GM19025 (cell line): ENCODE measurements around the gene KIAA1958.
"Not testable (repeated sequence)": the region's sequence is repeated elsewhere in the genome, so short reads cannot be mapped to it uniquely, and the experiment has no call there.

Source experiments
- ATAC-seq: cut with Tn5 transposase; IDR thresholded peaks from one replicate; pipeline ENCODE4 v1.9.1; 2021; ENCODE audit warnings: mild to moderate bottlenecking, low read depth, moderate library complexity; ENCODE audit not compliant: unreplicated experiment

KIAA1958 gene

DNA sequence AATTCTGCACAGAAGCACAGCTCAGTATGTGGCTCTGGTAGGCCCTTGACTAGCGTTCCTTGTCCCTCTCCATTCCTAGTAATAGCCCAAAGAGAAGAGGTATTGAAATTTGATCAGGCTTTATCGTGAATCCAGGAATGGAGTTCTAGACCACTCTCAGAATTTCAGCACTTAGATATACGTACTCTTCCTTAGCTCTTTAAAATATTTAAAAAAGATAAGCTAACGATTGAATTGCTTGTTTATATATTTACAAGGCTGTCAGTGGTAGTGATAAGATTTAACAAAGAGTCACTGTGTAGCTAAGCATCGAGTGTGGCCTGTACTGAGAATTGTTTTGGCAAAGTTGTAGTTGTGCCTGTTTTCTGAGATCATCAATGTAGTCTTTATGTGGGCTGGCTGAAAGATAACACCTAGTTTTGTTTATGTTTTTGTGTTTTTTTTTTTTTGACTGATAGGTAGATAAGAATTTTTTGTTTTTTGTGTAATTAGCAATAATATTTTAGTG lies 2.5 kb downstream of the KIAA1958 start:
- no peak for ATAC-seq

DNA sequence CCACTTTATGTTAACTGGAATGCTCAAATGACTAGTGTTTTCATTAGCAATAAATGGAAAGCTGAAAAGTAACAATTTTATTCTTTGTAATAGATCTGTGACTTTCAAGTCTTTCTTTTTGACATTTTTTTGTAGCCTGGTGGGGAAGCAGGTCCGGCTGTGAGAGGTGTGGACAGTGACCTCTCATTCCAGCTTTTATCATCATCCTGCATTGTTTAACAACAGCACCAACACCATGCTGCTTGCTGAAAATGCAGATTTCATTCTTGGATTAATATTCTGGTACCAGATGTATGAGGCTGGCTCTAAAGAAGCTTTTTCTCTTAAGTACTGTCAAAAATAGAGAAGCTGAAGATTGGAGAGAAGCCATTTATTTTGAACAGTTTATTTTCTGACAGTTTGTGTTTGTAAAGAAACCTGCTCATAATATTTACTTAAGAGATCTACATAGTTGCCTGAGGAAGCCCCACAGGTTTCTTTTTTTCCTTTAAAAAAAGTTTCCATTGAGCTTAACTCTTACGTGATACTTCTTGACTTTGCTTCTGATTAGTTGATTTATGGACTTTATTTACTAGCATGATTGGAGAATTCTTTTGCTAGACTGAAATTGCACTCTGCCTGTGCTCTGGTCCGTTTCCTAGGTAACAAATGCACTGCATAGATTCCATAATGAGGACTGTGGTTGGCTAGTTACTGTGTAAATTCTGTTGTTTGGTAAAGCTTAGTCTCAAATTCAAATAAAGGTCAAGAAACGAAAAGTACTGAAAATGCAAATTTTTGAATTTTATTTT lies 3.4 kb downstream of the KIAA1958 start:
- no peak for ATAC-seq

DNA sequence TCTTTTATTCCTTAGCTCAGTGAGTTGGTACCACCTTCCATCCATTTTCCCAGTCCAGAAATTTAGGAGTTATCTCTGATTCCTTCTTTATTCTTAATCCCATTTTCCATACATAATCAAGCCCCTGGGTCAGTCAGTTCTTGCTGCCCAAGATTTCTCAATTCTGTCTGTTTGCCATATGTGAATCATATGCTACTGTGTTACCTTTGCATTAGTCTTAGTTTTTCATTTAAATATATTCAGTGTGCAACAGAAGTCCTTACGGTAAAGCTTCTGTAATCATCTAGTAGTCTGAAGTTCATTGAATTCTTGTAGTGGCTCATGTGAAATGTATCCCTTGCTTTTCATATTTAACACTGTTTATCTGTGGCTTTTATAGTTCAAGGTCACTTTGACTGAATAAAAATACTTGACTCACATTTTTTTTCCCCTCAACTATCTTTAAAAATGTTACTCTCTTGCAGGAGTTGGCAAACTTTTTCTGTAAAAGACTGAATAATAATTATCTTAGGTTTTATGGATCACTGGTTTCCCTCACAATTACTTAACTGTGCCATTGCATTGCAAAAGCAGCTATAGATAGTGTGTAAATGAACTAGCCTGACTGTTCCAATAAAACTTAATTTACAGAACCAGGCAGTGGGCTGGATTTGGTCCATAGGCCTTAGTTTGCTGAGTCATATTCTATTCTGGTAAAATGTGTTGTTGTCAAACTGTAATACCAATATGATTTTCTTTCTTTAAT lies 6.9 kb downstream of the KIAA1958 start:
- ATAC-seq, result no peak

DNA sequence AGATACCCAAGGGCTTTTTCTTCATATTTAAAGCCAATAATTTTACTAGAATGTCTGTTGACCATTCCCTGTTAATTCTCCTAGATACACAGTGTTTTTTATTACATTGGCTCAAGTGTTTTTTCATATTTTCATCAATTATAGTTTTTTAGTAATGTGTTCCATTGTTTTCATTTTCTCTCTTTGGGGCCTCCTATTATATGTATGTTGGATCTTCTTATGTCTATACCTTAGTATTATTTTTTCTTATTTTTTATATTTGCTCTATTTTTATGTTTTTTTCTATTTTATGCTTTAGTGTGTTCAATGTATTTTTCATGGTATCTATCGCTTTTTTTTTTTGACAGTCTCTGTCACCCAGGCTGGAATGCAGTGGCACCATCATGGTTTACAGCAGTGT lies 7.5 kb downstream of the KIAA1958 start:
- no peak for ATAC-seq

DNA sequence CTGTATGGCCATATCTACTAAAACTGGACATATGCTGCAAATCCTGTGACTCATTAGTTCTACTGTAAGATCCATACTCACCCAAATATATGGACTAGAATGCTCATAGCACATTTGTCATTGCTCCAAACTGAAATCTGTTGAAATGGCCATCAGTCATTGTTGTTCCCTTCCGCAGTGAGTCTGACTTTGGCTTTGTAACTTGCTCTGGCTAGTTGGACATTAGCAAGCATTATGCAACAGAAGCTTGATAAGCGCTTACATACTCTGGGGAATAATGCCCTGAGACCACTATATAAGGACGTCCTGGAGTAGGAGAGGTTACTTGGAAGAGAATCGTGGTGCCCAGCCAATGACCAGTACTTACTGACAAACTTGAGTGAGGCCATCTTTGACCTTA lies 9.0 kb downstream of the KIAA1958 start:
- ATAC-seq, result no peak

DNA sequence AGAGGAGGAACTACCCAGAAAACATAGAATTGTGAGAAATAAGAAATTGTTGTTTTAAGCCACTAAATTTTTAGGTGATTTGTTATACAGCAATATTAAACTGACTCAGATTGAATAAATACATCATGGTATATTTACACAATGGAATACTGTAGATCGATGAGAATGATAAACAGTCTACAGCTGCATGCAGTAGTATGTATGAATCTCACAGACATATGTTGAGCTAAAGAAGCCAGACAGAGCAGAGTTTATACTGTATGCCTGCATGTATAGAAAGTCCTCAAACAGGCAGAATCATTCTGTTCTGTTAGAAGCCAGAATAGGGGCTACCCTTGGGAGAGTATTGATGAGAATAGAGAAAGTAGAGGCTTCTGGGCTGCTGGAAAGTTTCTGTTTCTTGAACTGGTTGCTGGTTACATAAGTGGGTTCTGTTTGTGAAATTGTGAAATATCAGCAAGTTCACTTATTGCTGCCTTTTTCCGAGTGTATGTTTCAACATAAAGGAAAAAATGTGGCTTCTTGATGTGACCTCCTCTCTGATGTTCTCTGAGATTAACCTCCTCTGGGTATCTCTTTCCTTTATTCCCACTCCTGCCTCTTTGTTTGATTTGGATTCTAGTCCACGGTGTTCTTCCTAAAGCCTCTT lies 9.6 kb downstream of the KIAA1958 start:
- ATAC-seq, result no peak

DNA sequence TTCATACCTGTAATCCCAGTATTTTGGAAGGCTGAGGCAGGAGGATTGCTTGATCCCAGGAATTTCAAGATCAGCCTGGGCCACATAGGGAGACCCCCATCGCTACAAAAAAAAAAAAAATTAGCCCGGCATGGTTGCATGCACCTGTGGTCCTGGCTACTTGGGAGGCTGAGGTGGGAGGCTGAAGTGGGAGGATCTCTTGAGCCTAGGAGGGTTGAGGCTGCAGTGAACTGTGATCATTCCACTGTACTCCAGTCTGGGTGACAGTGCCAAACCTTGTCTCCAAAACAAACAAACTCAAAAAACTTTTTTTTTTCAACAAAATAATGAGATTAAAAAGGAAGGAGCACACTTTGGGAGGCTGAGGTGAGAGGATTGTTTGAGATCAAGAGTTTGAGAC lies 14.2 kb downstream of the KIAA1958 start:
- ATAC-seq, result no peak

DNA sequence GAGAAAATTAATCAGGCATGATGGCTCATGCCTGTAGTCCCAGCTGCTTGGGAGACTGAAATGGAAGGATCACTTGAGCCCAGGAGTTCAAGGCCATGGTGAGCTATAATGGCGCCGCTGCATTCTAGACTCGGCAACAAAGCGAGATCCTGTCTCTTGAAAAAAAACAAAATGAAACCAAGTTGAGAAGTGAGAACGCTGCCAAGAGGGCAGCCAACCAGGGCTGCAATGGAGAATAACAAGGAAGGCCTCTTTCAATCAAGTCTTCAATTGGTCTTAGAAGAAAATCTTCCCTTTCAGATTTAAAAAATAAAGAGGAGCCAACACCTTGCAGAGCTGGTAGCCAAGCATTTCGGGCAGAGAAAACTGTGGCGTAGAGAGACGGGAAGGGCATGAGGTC lies 14.7 kb downstream of the KIAA1958 start:
- no peak for ATAC-seq

DNA sequence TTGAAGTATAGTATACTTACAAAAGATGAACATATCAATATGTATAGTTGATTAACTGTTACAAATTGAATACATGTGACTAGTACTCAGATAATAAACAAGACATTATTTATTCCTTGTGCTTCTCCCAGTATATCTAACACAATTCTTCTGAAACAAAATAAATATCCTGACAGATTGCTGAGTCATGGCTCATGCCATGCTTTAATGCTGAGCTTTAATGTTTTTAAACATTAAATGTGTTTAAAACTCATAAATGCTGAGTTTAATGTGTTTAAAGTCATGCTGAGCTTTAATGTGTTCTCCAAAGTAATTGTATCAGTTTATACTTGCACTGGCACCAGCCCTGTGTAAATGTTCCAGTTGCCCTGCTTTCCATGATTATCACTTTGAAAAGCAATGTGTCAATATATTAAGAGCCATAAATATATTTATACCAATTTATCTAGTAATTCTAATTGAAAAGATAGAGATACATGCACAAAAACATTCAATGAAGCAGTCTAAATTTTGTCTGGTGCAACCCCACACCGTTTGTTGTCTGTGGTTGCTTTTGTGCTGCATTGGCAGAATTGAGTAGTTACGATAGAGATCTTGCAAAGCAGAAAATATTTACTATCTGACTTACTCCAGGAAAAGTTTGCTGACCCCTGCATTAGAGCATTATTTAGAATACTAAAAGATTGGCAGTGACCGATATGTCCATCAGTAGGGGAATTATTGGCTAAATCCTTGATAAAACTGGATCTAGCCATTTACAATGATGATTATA lies 15.7 kb downstream of the KIAA1958 start:
- no peak for ATAC-seq

DNA sequence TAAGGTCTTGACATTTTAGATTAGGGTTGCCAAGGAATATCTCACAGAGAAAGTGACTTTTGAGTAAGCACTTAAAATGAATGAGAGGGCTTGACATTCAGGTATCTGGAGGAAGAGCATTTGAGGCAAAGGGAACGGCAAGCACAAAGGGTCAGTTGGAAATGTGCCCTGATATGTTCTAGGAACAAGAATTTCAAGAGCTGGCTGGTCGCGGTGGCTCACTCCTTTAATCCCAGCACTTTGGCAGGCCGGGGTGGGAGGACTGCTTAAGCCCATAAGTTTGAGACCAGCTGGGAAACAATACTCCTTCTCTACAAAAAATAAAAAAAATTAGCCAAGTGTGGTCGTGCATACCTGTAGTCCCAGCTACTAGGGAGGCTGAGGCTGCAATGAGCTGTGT lies 16.5 kb downstream of the KIAA1958 start:
- ATAC-seq, result no peak

DNA sequence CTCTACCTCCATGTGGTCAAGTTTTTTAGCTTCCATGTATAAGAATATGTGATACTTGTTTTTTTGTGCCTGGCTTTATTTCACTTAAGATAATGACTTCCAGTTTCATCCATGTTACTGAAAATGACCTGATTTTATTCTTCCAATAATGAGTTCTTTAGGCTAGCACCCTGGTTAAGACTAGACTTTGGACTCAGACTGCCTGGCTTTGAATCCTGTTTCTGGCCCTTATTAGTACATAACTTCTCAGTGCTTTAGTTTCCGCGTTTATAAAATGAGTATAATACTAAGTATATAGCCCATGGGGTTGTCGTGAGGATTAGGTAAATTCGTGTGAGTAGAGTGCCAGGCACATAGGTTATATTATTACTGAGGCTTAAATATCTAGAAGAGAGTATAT lies 18.5 kb downstream of the KIAA1958 start:
- no peak for ATAC-seq

DNA sequence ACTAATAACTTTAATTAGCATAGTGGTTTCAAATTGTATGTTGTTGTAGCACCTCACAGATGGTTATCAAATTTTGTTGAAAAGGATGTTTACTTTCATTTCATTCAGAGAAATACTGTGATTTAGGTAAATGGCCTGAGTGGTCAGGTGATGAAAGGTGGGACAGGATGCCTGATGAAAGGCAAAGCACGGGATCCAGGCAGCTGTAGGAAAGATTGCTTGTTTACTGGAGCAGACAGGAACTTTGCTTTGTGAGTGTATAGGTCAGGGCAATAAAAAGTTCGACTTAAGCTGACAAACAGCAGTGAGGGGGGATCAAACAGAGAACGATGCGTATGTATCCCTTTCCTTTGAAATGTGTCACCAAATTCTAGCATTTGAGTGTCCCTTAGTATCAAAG lies 19.0 kb downstream of the KIAA1958 start:
- no peak for ATAC-seq

DNA sequence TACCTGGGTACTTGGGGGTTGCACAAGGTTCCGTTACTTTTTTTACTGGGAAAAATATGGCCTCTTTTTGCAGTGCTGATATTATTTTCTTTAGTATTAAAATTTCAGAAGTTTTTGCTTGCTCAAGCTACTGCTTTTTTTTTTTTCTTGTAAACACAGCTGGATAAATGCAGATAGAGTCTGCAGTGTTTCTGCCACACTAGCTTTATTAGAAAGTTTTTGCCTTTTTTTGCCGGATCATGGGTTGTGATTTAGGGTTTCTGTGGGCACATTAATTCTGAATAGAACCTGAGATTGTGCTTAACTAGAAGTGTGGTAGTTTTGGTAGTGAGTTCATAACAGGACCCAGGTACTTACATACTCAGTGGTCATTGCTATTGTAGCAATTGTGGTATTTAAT lies 19.9 kb downstream of the KIAA1958 start:
- ATAC-seq, result no peak

DNA sequence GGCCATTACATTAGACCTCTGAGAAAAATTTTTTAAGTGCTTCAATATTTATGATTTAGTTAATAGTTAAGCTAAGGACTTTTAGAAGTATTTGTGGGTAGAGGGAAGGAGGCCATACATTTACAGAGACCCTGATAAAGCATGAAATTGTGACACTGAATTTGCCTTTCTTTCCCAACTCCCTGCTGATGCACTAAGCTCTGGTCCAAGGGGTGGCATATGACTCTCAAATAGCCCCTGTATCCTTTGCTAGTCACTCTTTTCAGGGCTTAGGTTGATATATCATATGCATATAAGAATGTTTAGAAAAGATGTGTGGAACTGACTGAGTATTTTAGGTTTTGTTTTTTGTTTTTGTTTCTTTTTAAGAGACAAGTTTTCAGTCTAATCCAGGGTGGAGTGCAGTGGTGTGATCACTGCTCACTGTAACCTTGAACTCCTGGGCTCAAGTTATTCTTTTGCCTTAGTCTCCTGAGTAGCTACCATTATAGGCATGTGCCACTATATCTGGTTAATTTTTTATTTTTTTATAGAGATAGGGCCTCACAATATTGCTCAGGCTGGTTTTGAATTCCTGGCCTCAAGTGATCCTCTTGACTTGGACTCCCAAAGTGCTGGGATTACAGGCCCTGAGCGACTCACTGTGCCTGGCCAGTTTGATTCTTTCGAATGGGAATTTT lies 20.5 kb downstream of the KIAA1958 start:
- no peak for ATAC-seq

DNA sequence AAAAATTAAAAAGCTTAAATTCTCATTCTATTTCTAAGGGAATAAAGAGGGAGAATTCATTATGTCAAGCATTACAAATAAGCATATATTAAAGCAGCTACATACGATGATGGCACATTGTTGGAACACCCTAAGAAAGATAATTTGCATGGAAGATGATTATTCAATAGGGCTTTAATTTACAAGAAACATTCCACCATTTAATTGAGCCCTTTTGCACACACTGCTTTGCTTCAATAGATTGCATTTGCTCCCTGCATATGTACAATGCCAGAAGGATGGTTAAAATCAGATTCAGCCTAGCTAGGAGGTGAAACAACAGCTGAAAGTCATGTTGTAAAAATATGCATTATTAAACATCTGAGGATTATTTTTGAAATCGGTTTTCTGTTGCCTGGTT lies 21.8 kb downstream of the KIAA1958 start:
- no peak for ATAC-seq

DNA sequence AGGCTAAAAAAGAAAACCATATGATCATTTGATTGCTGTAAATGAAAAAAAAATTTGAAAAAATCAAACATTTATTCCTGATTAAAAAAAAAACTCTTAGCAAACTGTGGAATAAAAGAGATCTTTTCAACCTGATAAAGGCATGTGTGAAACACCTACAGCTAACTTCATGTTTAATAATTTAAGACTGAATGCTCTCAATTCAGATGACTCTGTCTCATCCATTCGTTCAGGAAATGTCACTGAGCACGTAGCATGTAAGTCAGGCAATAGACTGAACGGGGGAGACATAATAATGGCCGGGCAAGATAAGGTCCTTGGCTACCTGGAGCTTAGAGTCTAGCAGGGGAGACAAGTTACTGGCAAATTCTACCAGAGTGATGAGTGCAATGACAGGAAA lies 25.8 kb downstream of the KIAA1958 start:
- not testable (repeated sequence) for ATAC-seq

DNA sequence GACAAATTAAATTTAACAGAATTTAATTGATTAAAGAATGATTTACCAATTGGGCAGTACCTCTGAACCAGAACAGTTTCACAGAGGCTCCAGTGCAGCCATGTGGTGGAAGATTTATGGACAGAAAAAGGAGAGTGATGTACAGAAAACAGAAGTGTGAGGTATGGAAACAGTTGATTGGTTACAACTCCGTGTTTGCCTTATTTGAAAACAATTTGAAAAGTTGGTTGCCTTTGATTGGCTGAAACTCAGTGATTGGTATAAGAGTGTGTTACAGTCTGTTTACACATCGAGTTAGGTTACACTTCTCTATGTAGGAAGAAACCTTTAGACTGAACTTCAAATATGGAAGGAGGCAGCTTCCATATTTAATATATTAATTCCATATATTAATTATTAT lies 30.1 kb downstream of the KIAA1958 start:
- ATAC-seq, result no peak

DNA sequence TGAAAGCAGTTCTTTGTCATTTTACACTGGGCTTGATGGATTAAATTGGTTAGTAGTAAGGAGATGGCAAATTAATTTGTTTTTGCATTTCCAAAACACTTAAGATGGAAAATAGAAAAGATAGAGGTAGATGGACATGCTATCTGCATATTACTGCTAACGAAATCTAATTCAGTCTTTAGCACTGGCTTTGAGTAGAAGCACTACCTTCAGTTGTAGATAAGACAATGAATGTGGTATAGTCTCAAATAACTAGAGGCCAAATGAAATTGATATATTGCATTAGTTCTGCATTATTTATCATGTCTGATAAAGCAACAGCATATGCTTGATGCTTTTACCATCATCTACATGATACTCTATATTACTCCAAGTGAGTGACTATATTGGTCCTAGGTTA lies 33.4 kb downstream of the KIAA1958 start:
- no peak for ATAC-seq

DNA sequence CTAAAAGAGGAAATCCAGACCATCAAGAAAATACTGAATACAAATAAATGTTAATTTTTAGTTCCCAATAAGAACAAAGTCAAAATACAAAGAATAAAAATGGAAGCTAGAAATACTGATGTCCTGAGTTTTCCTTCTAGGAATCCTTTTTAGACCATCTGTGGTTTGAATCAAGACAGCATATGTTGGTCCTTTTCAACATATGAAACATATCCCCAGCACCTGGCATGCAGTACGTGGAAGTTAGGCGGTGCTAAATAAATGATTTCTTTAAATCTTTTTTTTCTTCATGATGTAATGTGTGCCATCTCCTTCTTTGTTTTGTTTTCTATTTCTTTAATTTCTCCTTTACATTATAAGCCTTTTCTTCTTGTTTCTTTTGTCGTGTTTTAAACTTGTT lies 34.0 kb downstream of the KIAA1958 start:
- no peak for ATAC-seq

DNA sequence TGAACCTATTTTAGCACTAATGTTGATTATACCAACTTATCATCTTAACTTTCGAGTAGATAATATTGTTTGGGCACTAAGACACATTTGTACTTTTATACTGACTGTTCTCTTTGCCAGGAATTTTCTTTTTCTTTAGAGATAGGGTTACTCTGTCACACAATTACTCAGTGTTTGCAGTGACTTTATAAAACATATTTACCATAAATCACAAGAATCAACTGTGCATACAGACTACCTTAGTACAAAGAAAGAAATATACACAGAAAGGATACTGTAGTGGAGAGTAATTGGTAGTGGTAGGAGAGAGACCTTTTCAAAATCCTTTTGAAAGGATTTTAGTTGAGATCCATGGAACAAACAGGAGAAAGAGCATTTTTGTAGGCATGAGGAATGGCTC lies 40.3 kb downstream of the KIAA1958 start:
- ATAC-seq, result no peak
